ENCODE measurements around the gene PDE8A. TPM values are rescaled to one million over a fixed set of nuclear protein-coding genes. Genes with fewer than 3 reads are reported as not detected.

The PDE8A gene
- total and polyA plus RNA-seq, 2 donors (not counting 3 experiments of a cell fraction or from before 2014, with no cell fraction given) = 21.3 to 45.7 TPM

- Histone ChIP-seq H3K36me3 (ENCODE audit: control insufficient read depth in 2 of 2, extremely low read depth in 1 of 2, insufficient read depth in 2 of 2, low read length in 2 of 2) (peaks cover 7 to 9% of the 10 kb centered on the region in 2 experiments), H3K4me3 (replicated peaks in 1 of 3; ENCODE audit: insufficient read depth in 1 of 3, low read depth in 1 of 3, low read length in 3 of 3) (no peak overlapping the region), H2AFZ (ENCODE audit: low read depth, low read length) (no peak overlapping the region), H3K4me1 (ENCODE audit: control insufficient read depth, extremely low read depth, insufficient read depth, low read length) (peaks cover 11% of the 10 kb centered on the region), H3K27me3 (ENCODE audit: control insufficient read depth in 2 of 2, insufficient read depth in 2 of 2, low read length in 2 of 2) (no peaks in the 10 kb centered on the region), H3K27ac (ENCODE audit: insufficient read depth, low read depth, low read length) (no peak overlapping the region), H3K79me2 (ENCODE audit: control insufficient read depth, insufficient read depth, low read length) (no peaks in the 10 kb centered on the region), H3K9ac (replicated peaks; ENCODE audit: extremely low read depth, insufficient read depth, low read length) (no peak overlapping the region), H3K9me1 (replicated peaks; ENCODE audit: control insufficient read depth, extremely low read depth, insufficient read depth, low read length) (no peaks in the 10 kb centered on the region), H3K9me3 (replicated peaks; ENCODE audit: control insufficient read depth, insufficient read depth, low read length) (no peaks in the 10 kb centered on the region), H4K20me1 (replicated peaks; ENCODE audit: control insufficient read depth, extremely low read depth, insufficient read depth, low read length) (no peaks in the 10 kb centered on the region), H3K4me2 (ENCODE audit: insufficient read depth, low read length) (no peak overlapping the region)
- TF ChIP-seq MAX (IDR thresholded peaks at IDR 0.05; ENCODE audit: insufficient read depth, insufficient read length) (no peak), CTCF (IDR thresholded peaks at IDR 0.05; ENCODE audit: extremely low read depth in 1 of 2, insufficient read depth in 1 of 2, low read depth in 1 of 2, low read length in 2 of 2) (no peak), POLR2AphosphoS5 (IDR thresholded peaks at IDR 0.05; ENCODE audit: insufficient read depth, low read depth, low read length) (no peak), GATA2 (IDR thresholded peaks at IDR 0.05; ENCODE audit: insufficient read depth, insufficient read length, low read depth, low read length) (no peak), POLR2A (IDR thresholded peaks at IDR 0.05; ENCODE audit: low read depth, low read length) (no peak), JUN (IDR thresholded peaks at IDR 0.05; ENCODE audit: borderline replicate concordance, insufficient read depth, insufficient read length, low read depth) (no peak), MYC (IDR thresholded peaks at IDR 0.05; ENCODE audit: low read depth, low read length) (no peak), FOS (IDR thresholded peaks at IDR 0.05; ENCODE audit: borderline replicate concordance, insufficient read depth, low read length) (no peak), EZH2 (IDR thresholded peaks at IDR 0.05; ENCODE audit: borderline replicate concordance, low read depth, low read length, severe bottlenecking) (no peak)
- no TSS peak for BruUV-seq (replicated peaks)
- FAIRE-seq (peak; percentile 31), DNase-seq (ENCODE audit: low read depth, low spot score) (no peak)
- ChIA-PET POLR2A (interaction anchor here (0.6 kb wide), 1 partner anchor 275 kb away, joined by 5 read pairs; no protein-coding TSS in a partner anchor), CTCF (interaction anchor here (1.1 kb wide), 1 partner anchor 49 kb away, joined by 3 read pairs; no protein-coding TSS in a partner anchor)
- dilution Hi-C loops (cut with MboI; ENCODE audit: extremely low pct_ligation_motif_present, low sequenced_read_pairs) = no loop called here
- intact Hi-C loops (cut with micrococcal nuclease) = no loop called here
Measured at GRCh38 chr15:85120351-85121113, 138.9 kb downstream of the PDE8A start.
